Activated naive CD4-positive, alpha-beta T cell treated with anti-CD3 and anti-CD28 coated beads, Interleukin-2, amount 10 ng/mL, durations not matched to agents 7 days and 5 days (primary cell): ENCODE data around the gene CARNS1.
A peak's percentile ranks its signal among the peaks of the same experiment; 100 is the strongest.

Experiments
- CTCF ChIA-PET: fragments of 350-600 bp; sonication (Branson Sonifier 250); formaldehyde crosslinking; loops from one replicate; lab custom pipeline; 2021; ENCODE audit warnings: antibody characterized with exemption; lab: Charles Lee
- DNase-seq: peaks from one replicate; pipeline ENCODE4 v3.0.0-alpha.2; 2020
- H3K27ac Mint-ChIP-seq: one replicate; pipeline ENCODE4 v1.8.0; 2021; ENCODE audit warnings: mild to moderate bottlenecking, moderate library complexity, mixed read lengths
- H3K27me3 Mint-ChIP-seq: one replicate; pipeline ENCODE4 v1.8.0; 2021; ENCODE audit warnings: mild to moderate bottlenecking, mixed read lengths
- H3K36me3 Mint-ChIP-seq: one replicate; pipeline ENCODE4 v1.8.0; 2021; ENCODE audit warnings: mixed read lengths
- H3K4me1 Mint-ChIP-seq: one replicate; pipeline ENCODE4 v1.8.0; 2021; ENCODE audit warnings: mixed read lengths
- H3K4me3 Mint-ChIP-seq: one replicate; pipeline ENCODE4 v1.8.0; 2021; ENCODE audit warnings: mild to moderate bottlenecking, moderate library complexity, mixed read lengths
- H3K9me3 Mint-ChIP-seq: one replicate; pipeline ENCODE4 v1.8.0; 2021; ENCODE audit warnings: mixed read lengths

The CARNS1 gene

GRCh38 chr11:67436459-67437081 lies 21.1 kb downstream of the CARNS1 start:
- Mint-ChIP-seq H3K36me3 (peaks cover 56% of the 10 kb centered on the region), H3K4me1 (peaks cover 65% of the 10 kb centered on the region), H3K27me3 (peaks cover 4% of the 10 kb centered on the region), H3K4me3 (peak overlapping the region; percentile 100), H3K9me3 (no peaks in the 10 kb centered on the region), H3K27ac (peak overlapping the region; percentile 97)
- CTCF ChIA-PET, result interaction anchor here (1.1 to 6.3 kb wide), 6 partner anchors 8 to 48 kb away, joined by 3 to 36 read pairs (median 6); partner anchors contain the start of genes PPP1CA, RPS6KB2 and TBC1D10C
- peak; percentile 80 for DNase-seq

DNA sequence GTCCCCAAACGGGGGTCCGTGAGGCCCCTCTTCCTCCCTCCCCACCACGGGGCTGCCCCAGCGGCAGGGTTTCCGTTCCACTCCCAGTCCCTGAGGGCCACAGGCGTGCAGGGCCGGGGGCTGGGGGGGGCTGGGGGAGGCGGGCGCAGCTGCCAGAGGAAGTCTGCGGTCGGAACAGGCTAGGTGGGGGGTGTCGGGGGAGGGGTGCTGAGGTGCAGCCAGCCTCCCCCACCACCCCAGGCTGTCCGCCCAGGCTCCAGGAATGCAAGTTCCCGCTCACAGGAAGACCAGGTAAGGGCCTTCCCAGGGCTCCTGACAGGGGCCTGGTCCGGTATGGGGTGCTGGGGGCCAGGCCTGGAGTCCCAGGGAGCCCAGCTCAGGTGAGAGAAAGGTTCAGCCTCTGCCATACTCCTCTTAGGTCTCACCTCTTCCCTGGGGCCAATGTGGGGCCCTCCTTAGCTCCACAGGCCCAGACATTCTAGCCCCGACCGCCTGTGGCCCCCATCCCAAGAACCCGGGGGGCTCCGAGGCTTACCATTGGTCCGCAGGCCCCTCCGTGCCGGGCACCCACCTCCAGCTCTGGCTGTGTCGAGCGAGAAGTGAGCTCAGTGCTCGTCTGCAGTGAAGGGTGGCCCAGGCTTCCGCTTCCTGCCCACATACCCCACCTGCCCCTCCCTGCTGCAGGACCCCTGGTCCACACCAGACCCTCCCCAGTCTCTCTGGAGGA lies 21.8 kb downstream of the CARNS1 start, which contains the start of gene PTPRCAP:
Gene PTPRCAP, minus strand, starts transcription at position 601 of the 727 bp plus-strand sequence. Its CDS starts 63 bp downstream, at position 538.
- CTCF ChIA-PET, result interaction anchor here (0.6 to 6.3 kb wide), 10 partner anchors 8 to 51 kb away, joined by 3 to 36 read pairs (median 5); partner anchors contain the start of genes PPP1CA, RPS6KB2 and TBC1D10C
- no peaks in the 10 kb centered on the region for H3K9me3 Mint-ChIP-seq
- H3K27me3 Mint-ChIP-seq, result peaks cover 4% of the 10 kb centered on the region
- peak within 1 kb of the TSS; percentile 97 for H3K27ac Mint-ChIP-seq
- peaks cover 51% of the 10 kb centered on the region for H3K36me3 Mint-ChIP-seq
- peaks cover 65% of the 10 kb centered on the region for H3K4me1 Mint-ChIP-seq
- peak; percentile 88 for DNase-seq
- H3K4me3 Mint-ChIP-seq, result peak within 1 kb of the TSS; percentile 100

DNA sequence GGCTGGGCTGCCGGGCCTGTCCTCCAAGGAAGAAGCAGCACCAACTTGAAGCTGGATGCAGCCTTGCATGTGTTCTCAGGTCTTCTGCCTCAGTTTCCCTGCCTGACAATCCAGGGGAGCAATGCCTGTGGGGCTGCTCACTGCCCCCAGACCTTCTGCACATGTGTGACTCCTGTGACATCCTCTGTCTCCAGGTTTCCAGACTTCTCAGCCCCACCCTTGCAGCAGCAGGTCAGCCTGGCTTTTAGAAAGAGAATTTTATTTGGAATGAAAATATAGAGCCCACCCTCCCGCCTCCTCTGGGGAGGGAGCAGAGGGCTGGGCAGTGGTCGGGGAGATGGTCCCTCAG lies 22.3 kb downstream of the CARNS1 start:
- CTCF ChIA-PET, result interaction anchor here (0.6 to 6.3 kb wide), 14 partner anchors 9 to 70 kb away, joined by 3 to 36 read pairs (median 4); partner anchors contain the start of genes CDK2AP2, PPP1CA, RPS6KB2 and TBC1D10C
- peaks cover 66% of the 10 kb centered on the region for H3K4me1 Mint-ChIP-seq
- H3K36me3 Mint-ChIP-seq, result peaks cover 48% of the 10 kb centered on the region
- no peak for DNase-seq
- peaks cover 4% of the 10 kb centered on the region for H3K27me3 Mint-ChIP-seq
- peak overlapping the region; percentile 100 for H3K4me3 Mint-ChIP-seq
- H3K27ac Mint-ChIP-seq, result peak overlapping the region; percentile 97
- no peaks in the 10 kb centered on the region for H3K9me3 Mint-ChIP-seq

GRCh38 chr11:67438158-67438902 lies 22.9 kb downstream of the CARNS1 start:
- Mint-ChIP-seq H3K4me3 (peak overlapping the region; percentile 100), H3K27me3 (peaks cover 4% of the 10 kb centered on the region), H3K4me1 (peaks cover 64% of the 10 kb centered on the region), H3K27ac (peak overlapping the region; percentile 97), H3K36me3 (peaks cover 48% of the 10 kb centered on the region), H3K9me3 (no peaks in the 10 kb centered on the region)
- peak; percentile 90 for DNase-seq
- CTCF ChIA-PET, result interaction anchor here (0.6 to 6.3 kb wide), 18 partner anchors 9 to 87 kb away, joined by 3 to 36 read pairs (median 4); partner anchors contain the start of genes CDK2AP2, PPP1CA and TBC1D10C

DNA sequence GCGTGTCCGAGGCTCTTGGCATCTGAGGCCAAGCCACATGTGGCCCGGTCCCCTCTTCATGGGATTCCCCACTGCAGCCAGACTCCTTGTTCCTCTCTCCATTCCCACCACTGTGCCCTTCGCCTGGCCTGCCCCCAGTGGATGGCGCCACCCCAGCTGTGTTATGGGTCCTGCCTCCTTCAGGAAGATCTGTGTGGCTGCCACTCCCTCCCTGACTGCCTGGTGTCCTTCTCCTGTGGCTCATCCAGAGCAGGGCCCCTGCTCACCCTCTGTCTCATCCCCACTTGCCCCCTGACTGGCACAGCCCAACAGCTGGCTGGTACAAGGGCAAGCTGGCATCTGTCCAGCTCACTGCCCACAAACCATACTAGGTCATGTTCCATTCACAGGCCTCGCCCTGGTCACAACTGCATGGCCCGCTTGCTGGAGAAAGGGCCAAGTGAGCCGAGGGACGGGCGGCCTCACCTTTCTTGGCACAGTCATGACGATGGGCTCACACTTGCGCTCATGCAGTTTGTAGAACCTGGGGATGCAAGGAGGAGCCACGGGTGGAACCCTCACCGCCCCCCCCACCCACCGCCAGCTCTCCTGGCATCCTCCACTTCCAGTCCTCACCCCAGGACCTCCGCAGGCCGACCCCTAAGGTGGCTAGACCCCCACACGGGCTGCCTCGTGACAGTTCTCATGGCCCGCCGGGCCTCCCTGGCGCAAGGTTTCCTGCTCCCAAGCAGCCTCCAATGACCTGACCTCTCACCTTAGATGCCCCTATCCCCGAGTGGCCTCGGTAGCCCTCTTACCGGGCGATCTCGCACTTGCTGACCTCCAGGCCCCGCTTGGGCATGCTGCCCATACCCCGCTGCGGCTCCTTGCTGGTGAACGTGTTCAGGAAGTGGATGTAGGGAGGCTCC lies 24.1 kb downstream of the CARNS1 start:
- DNase-seq, result peak; percentile 70
- peak overlapping the region; percentile 97 for H3K27ac Mint-ChIP-seq

GRCh38 chr11:67440229-67441097 lies 25.0 kb downstream of the CARNS1 start:
- peaks cover 65% of the 10 kb centered on the region for H3K4me1 Mint-ChIP-seq
- peak overlapping the region; percentile 97 for H3K27ac Mint-ChIP-seq
- H3K36me3 Mint-ChIP-seq, result peaks cover 40% of the 10 kb centered on the region
- peaks cover 4% of the 10 kb centered on the region for H3K27me3 Mint-ChIP-seq
- CTCF ChIA-PET, result interaction anchor here (0.7 to 6.3 kb wide), 3 partner anchors 28 to 44 kb away, joined by 3 to 36 read pairs (median 5); partner anchors contain the start of genes PPP1CA and TBC1D10C
- DNase-seq, result peak; percentile 70
- H3K4me3 Mint-ChIP-seq, result peak overlapping the region; percentile 100
- H3K9me3 Mint-ChIP-seq, result no peaks in the 10 kb centered on the region

More for the DNA sequence above, 24.1 kb downstream of the CARNS1 start:
- Mint-ChIP-seq H3K9me3 (no peaks in the 10 kb centered on the region), H3K36me3 (peaks cover 44% of the 10 kb centered on the region), H3K4me1 (peaks cover 62% of the 10 kb centered on the region), H3K27me3 (peaks cover 4% of the 10 kb centered on the region), H3K4me3 (peak overlapping the region; percentile 100)
- CTCF ChIA-PET, result interaction anchor here (0.7 to 6.3 kb wide), 12 partner anchors 8 to 88 kb away, joined by 3 to 36 read pairs (median 4); partner anchors contain the start of genes PPP1CA and TBC1D10C

DNA sequence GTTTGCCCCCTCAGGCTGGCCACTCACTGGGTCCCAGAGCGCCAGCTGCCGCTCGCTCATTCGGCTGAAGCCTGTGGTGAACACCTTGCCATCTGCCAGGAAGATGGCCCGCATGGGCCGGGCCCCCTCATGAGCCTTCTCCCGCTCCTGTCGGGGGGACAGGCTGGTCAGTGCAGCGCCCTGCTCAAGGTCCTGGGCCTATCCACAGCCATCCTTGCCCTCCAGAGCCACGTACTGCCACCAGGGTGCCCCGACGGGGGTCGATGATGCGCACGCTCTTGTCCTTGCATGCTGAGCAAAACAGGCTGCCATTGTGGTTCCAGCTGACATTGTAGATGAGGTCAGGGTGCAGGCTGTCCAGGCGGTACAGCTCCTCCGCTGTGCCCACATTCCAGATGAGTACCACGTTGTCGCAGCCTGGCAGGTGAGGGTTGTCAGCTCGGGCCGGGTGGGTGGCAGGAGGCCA lies 25.7 kb downstream of the CARNS1 start:
- H3K4me1 Mint-ChIP-seq, result peaks cover 67% of the 10 kb centered on the region
- no peaks in the 10 kb centered on the region for H3K9me3 Mint-ChIP-seq
- CTCF ChIA-PET, result interaction anchor here (0.7 to 6.3 kb wide), 2 partner anchors 27 to 39 kb away, joined by 3 to 36 read pairs; partner anchors contain the start of genes PPP1CA and TBC1D10C
- H3K27me3 Mint-ChIP-seq, result peaks cover 4% of the 10 kb centered on the region
- H3K36me3 Mint-ChIP-seq, result peaks cover 35% of the 10 kb centered on the region
- H3K27ac Mint-ChIP-seq, result peak overlapping the region; percentile 72
- DNase-seq, result no peak
- peak overlapping the region; percentile 100 for H3K4me3 Mint-ChIP-seq

- H3K27ac Mint-ChIP-seq, result peak overlapping the region; percentile 86
- peak overlapping the region; percentile 46 for H3K4me3 Mint-ChIP-seq
- peaks cover 29% of the 10 kb centered on the region for H3K36me3 Mint-ChIP-seq
- no peak for DNase-seq
- CTCF ChIA-PET, result interaction anchor here (6.3 kb wide), 1 partner anchor 40 kb away, joined by 36 read pairs; the partner anchor contains the start of genes PPP1CA and TBC1D10C
- H3K9me3 Mint-ChIP-seq, result no peaks in the 10 kb centered on the region
- H3K4me1 Mint-ChIP-seq, result peaks cover 70% of the 10 kb centered on the region
- H3K27me3 Mint-ChIP-seq, result peaks cover 4% of the 10 kb centered on the region
Measured at GRCh38 chr11:67441731-67442351, 26.4 kb downstream of the CARNS1 start.

GRCh38 chr11:67442504-67443404 lies 27.3 kb downstream of the CARNS1 start:
- Mint-ChIP-seq H3K27ac (peak overlapping the region; percentile 86), H3K27me3 (no peaks in the 10 kb centered on the region), H3K36me3 (peaks cover 23% of the 10 kb centered on the region), H3K4me1 (peaks cover 79% of the 10 kb centered on the region), H3K4me3 (peak overlapping the region; percentile 46), H3K9me3 (no peaks in the 10 kb centered on the region)
- CTCF ChIA-PET, result no interaction called here
- no peak for DNase-seq

- Mint-ChIP-seq H3K27me3 (peaks cover 17% of the 10 kb centered on the region), H3K4me3 (peak overlapping the region; percentile 73), H3K9me3 (no peaks in the 10 kb centered on the region), H3K36me3 (peaks cover 7% of the 10 kb centered on the region), H3K27ac (peak overlapping the region; percentile 90), H3K4me1 (peaks cover 79% of the 10 kb centered on the region)
- CTCF ChIA-PET, result interaction anchor here (0.7 kb wide), 1 partner anchor 116 kb away, joined by 3 read pairs; no protein-coding TSS in a partner anchor
- DNase-seq, result no peak
Measured at GRCh38 chr11:67445515-67445914, 30.0 kb downstream of the CARNS1 start.

GRCh38 chr11:67448220-67448609 lies 32.7 kb downstream of the CARNS1 start:
- Mint-ChIP-seq H3K4me3 (peak overlapping the region; percentile 12), H3K27me3 (peaks cover 30% of the 10 kb centered on the region), H3K4me1 (peaks cover 55% of the 10 kb centered on the region), H3K9me3 (no peaks in the 10 kb centered on the region), H3K27ac (peak overlapping the region; percentile 69), H3K36me3 (peaks cover 2% of the 10 kb centered on the region)
- CTCF ChIA-PET, result interaction anchor here (1.6 kb wide), 1 partner anchor 9 kb away, joined by 7 read pairs; no protein-coding TSS in a partner anchor
- no peak for DNase-seq
